Mammary epithelial cell (primary cell): ENCODE measurements around the gene NACC2.

Experiments used
- EZH2 ChIP-seq: IDR thresholded peaks from 2 replicates; pipeline ENCODE4 v1.6.1; 2012; ENCODE audit warnings: low read length, inconsistent platforms, borderline replicate concordance
- TF ChIP-seq, protein P1 (sequence below), 2 donors: IDR thresholded peaks in 1 of 2; conservative IDR thresholded peaks in 1 of 2; 2 replicates each; pipeline ENCODE4 v1.5.1; 2011 to 2012; ENCODE audit warnings: inconsistent platforms in 2 of 2, low read length in 2 of 2, mild to moderate bottlenecking in 2 of 2, control low read depth in 1 of 2, low read depth in 1 of 2; ENCODE audit not compliant: insufficient read depth in 1 of 2; ENCODE audit errors: extremely low read depth in 1 of 2

- TF ChIP-seq, protein P1, sequence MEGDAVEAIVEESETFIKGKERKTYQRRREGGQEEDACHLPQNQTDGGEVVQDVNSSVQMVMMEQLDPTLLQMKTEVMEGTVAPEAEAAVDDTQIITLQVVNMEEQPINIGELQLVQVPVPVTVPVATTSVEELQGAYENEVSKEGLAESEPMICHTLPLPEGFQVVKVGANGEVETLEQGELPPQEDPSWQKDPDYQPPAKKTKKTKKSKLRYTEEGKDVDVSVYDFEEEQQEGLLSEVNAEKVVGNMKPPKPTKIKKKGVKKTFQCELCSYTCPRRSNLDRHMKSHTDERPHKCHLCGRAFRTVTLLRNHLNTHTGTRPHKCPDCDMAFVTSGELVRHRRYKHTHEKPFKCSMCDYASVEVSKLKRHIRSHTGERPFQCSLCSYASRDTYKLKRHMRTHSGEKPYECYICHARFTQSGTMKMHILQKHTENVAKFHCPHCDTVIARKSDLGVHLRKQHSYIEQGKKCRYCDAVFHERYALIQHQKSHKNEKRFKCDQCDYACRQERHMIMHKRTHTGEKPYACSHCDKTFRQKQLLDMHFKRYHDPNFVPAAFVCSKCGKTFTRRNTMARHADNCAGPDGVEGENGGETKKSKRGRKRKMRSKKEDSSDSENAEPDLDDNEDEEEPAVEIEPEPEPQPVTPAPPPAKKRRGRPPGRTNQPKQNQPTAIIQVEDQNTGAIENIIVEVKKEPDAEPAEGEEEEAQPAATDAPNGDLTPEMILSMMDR (conservative IDR thresholded peaks at IDR 0.05 in 1 of 2, IDR thresholded peaks at IDR 0.05 in 1 of 2; ENCODE audit: extremely low read depth in 1 of 2, insufficient read depth in 1 of 2, low read depth in 1 of 2, low read length in 2 of 2): no peak
- TF ChIP-seq EZH2: no peak
These were observed 40.0 kb downstream of the NACC2 start for GRCh38 chr9:136054798-136055714.
